ENCODE data around the gene MPP1.
"Not testable (repeated sequence)": the region's sequence is repeated elsewhere in the genome, so short reads cannot be mapped to it uniquely, and the experiment has no call there.

DNA sequence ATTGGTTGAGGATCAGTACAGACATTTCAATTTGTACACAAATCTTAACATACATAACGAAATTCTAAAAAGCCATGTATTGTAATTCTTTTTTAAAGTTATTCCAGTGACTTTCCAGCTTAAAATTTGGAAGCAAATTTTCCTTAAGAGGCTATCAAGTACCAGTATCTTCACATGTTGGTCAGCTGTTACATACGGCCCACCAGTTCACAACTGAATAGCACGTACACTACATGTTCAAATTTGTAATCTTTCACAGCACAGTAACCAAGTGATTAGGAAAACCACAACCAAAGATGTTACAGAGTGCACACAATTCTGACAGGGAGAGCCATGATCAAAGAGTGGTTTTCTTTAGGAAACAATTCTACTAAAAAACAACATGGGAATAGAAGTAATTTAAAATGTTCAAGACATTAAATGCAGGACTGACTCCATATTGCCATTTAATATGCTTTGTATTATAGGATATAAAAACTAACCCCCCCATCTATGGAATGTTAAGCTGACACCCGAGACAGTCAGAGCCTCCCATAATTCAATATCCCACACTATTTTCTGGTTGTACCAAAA lies 11.1 kb upstream of the MPP1 start:
- TF ChIP-seq POLR2A (IDR thresholded peaks at IDR 0.05) = not testable (repeated sequence)
- TF ChIP-seq, protein P1, sequence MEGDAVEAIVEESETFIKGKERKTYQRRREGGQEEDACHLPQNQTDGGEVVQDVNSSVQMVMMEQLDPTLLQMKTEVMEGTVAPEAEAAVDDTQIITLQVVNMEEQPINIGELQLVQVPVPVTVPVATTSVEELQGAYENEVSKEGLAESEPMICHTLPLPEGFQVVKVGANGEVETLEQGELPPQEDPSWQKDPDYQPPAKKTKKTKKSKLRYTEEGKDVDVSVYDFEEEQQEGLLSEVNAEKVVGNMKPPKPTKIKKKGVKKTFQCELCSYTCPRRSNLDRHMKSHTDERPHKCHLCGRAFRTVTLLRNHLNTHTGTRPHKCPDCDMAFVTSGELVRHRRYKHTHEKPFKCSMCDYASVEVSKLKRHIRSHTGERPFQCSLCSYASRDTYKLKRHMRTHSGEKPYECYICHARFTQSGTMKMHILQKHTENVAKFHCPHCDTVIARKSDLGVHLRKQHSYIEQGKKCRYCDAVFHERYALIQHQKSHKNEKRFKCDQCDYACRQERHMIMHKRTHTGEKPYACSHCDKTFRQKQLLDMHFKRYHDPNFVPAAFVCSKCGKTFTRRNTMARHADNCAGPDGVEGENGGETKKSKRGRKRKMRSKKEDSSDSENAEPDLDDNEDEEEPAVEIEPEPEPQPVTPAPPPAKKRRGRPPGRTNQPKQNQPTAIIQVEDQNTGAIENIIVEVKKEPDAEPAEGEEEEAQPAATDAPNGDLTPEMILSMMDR (IDR thresholded peaks at IDR 0.05) = not testable (repeated sequence)
